ENCODE measurements around the gene ADIPOR2. TPM values are rescaled to one million over a fixed set of nuclear protein-coding genes. Genes with fewer than 3 reads are reported as not detected.

The ADIPOR2 gene
- total RNA-seq, 1 experiment from 2014 or later = 58.5 TPM

GRCh38 chr12:1702713-1703112 is 11.8 kb downstream of the ADIPOR2 start:
- peaks cover 12% of the 10 kb centered on the region for H3K36me3 Mint-ChIP-seq (ENCODE audit: insufficient read depth, unreplicated experiment)
- BruUV-seq (replicated peaks) = no TSS peak
- CTCF ChIA-PET = interaction anchor here (1.0 kb wide), 1 partner anchor 49 kb away, joined by 3 read pairs; no protein-coding TSS in a partner anchor
- H3K4me3 Mint-ChIP-seq (ENCODE audit: unreplicated experiment) = no peak overlapping the region
- DNase-seq (ENCODE audit: unreplicated experiment) = no peak
- no peaks in the 10 kb centered on the region for H3K9me3 Mint-ChIP-seq (ENCODE audit: unreplicated experiment)
- POLR2A ChIA-PET = interaction anchor here (0.5 to 2.0 kb wide), 4 partner anchors 12 to 76 kb away, joined by 3 to 8 read pairs (median 4); partner anchors contain the start of gene ADIPOR2
- H3K27me3 Mint-ChIP-seq (ENCODE audit: insufficient read depth, unreplicated experiment) = no peaks in the 10 kb centered on the region
- no peak for TF ChIP-seq CTCF (IDR thresholded peaks at IDR 0.05; ENCODE audit: unreplicated experiment)
- no peak overlapping the region for H3K27ac Mint-ChIP-seq (ENCODE audit: low read depth, unreplicated experiment)
- intact Hi-C loops (cut with micrococcal nuclease) = no loop called here
- H3K4me1 Mint-ChIP-seq (ENCODE audit: insufficient read depth, unreplicated experiment) = peaks cover 18% of the 10 kb centered on the region

GRCh38 chr12:1703771-1704722 is 13.2 kb downstream of the ADIPOR2 start:
- DNase-seq (ENCODE audit: unreplicated experiment) = no peak
- no TSS peak for BruUV-seq (replicated peaks)
- peaks cover 13% of the 10 kb centered on the region for H3K4me1 Mint-ChIP-seq (ENCODE audit: insufficient read depth, unreplicated experiment)
- no peak for TF ChIP-seq CTCF (IDR thresholded peaks at IDR 0.05; ENCODE audit: unreplicated experiment)
- H3K27ac Mint-ChIP-seq (ENCODE audit: low read depth, unreplicated experiment) = no peak overlapping the region
- no peak overlapping the region for H3K4me3 Mint-ChIP-seq (ENCODE audit: unreplicated experiment)
- ChIA-PET CTCF (interaction anchor here (0.6 to 1.5 kb wide), 2 partner anchors 75 to 87 kb away, joined by 3 to 6 read pairs; partner anchors contain the start of gene WNT5B), POLR2A (interaction anchor here (1.0 to 2.0 kb wide), 3 partner anchors 13 to 44 kb away, joined by 3 to 8 read pairs (median 4); partner anchors contain the start of gene ADIPOR2)
- H3K27me3 Mint-ChIP-seq (ENCODE audit: insufficient read depth, unreplicated experiment) = no peaks in the 10 kb centered on the region
- no peaks in the 10 kb centered on the region for H3K9me3 Mint-ChIP-seq (ENCODE audit: unreplicated experiment)
- intact Hi-C loops (cut with micrococcal nuclease) = no loop called here
- H3K36me3 Mint-ChIP-seq (ENCODE audit: insufficient read depth, unreplicated experiment) = peaks cover 12% of the 10 kb centered on the region

- Mint-ChIP-seq H3K27ac (ENCODE audit: low read depth, unreplicated experiment) (peak overlapping the region; percentile 65), H3K36me3 (ENCODE audit: insufficient read depth, unreplicated experiment) (no peaks in the 10 kb centered on the region), H3K27me3 (ENCODE audit: insufficient read depth, unreplicated experiment) (no peaks in the 10 kb centered on the region), H3K4me1 (ENCODE audit: insufficient read depth, unreplicated experiment) (peaks cover 14% of the 10 kb centered on the region), H3K4me3 (ENCODE audit: unreplicated experiment) (no peak overlapping the region), H3K9me3 (ENCODE audit: unreplicated experiment) (no peaks in the 10 kb centered on the region)
- CTCF ChIA-PET = interaction anchor here (0.6 kb wide), 1 partner anchor 13 kb away, joined by 5 read pairs; no protein-coding TSS in a partner anchor
- intact Hi-C loops (cut with micrococcal nuclease) = no loop called here
- POLR2A ChIA-PET = no interaction called here
- BruUV-seq (replicated peaks) = no TSS peak
- peak; percentile 25 for DNase-seq (ENCODE audit: unreplicated experiment)
- no peak for TF ChIP-seq CTCF (IDR thresholded peaks at IDR 0.05; ENCODE audit: unreplicated experiment)
Measured at GRCh38 chr12:1705774-1706631, 15.1 kb downstream of the ADIPOR2 start.

- peak overlapping the region; percentile 65 for H3K27ac Mint-ChIP-seq (ENCODE audit: low read depth, unreplicated experiment)
- peak; percentile 27 for DNase-seq (ENCODE audit: unreplicated experiment)
- H3K4me3 Mint-ChIP-seq (ENCODE audit: unreplicated experiment) = no peak overlapping the region
- H3K4me1 Mint-ChIP-seq (ENCODE audit: insufficient read depth, unreplicated experiment) = peaks cover 20% of the 10 kb centered on the region
- H3K27me3 Mint-ChIP-seq (ENCODE audit: insufficient read depth, unreplicated experiment) = no peaks in the 10 kb centered on the region
- CTCF ChIA-PET = interaction anchor here (2.4 kb wide), 1 partner anchor 84 kb away, joined by 8 read pairs; no protein-coding TSS in a partner anchor
- BruUV-seq (replicated peaks) = no TSS peak
- no peaks in the 10 kb centered on the region for H3K9me3 Mint-ChIP-seq (ENCODE audit: unreplicated experiment)
- intact Hi-C loops (cut with micrococcal nuclease) = no loop called here
- POLR2A ChIA-PET = no interaction called here
- no peaks in the 10 kb centered on the region for H3K36me3 Mint-ChIP-seq (ENCODE audit: insufficient read depth, unreplicated experiment)
- TF ChIP-seq CTCF (IDR thresholded peaks at IDR 0.05; ENCODE audit: unreplicated experiment) = no peak
Measured at GRCh38 chr12:1706632-1706980, 15.7 kb downstream of the ADIPOR2 start.
